Aorta (tissue), 5 donors: ENCODE results near the gene CLIC5. TPM values are rescaled to one million over a fixed set of nuclear protein-coding genes. Genes with fewer than 3 reads are reported as not detected.

Experiments used
- ATAC-seq: fragments of 200-7000 bp; cut with Tn5 transposase; one replicate; pipeline ENCODE4 v1.9.1; 2022; ENCODE audit warnings: moderate library complexity; ENCODE audit not compliant: low FRiP score
- DNase-seq, 2 donors: peaks; one replicate each; pipeline ENCODE4 v3.0.0-alpha.2; 2020
- H3K27ac ChIP-seq, 2 donors: one replicate each; pipeline ENCODE4 v1.5.1; 2013; ENCODE audit warnings: low read length in 2 of 2, mild to moderate bottlenecking in 2 of 2, moderate library complexity in 2 of 2, control low read depth in 1 of 2, inconsistent platforms in 1 of 2, low read depth in 1 of 2
- H3K27me3 ChIP-seq, 2 donors: one replicate each; pipeline ENCODE4 v1.6.1; 2013; ENCODE audit warnings: control low read depth in 1 of 2, low read length in 1 of 2, mild to moderate bottlenecking in 1 of 2, moderate library complexity in 1 of 2; ENCODE audit not compliant: insufficient read depth in 2 of 2, control insufficient read depth in 1 of 2
- H3K36me3 ChIP-seq, 2 donors: one replicate each; pipeline ENCODE4 v1.6.1; 2013; ENCODE audit warnings: control low read depth in 1 of 2, low read length in 1 of 2, mild to moderate bottlenecking in 1 of 2; ENCODE audit not compliant: insufficient read depth in 2 of 2, control insufficient read depth in 1 of 2
- H3K4me1 ChIP-seq, 2 donors: one replicate each; pipeline ENCODE4 v1.6.1; 2013; ENCODE audit warnings: low read length in 2 of 2, control low read depth in 1 of 2, mild to moderate bottlenecking in 1 of 2, moderate library complexity in 1 of 2; ENCODE audit not compliant: insufficient read depth in 2 of 2, control insufficient read depth in 1 of 2
- H3K4me3 ChIP-seq, 2 donors: one replicate each; pipeline ENCODE4 v1.5.1; 2013; ENCODE audit warnings: low read length in 2 of 2, control low read depth in 1 of 2, mild to moderate bottlenecking in 1 of 2
- H3K9me3 ChIP-seq: one replicate; pipeline ENCODE4 v1.6.1; 2013; ENCODE audit warnings: mild to moderate bottlenecking, low read length; ENCODE audit not compliant: control insufficient read depth
- WGBS, 2 donors: extraction: QIAGEN DNeasy Blood & Tissue Kit; methylation state at CpG; one replicate each; pipeline ENCODE4 v1.1.7; 2013; 5-methylcytosine and 5-hydroxymethylcytosine counted together
- intact Hi-C, 2 donors: fragments of 100-400 bp; cut with DNase I; formaldehyde crosslinking; loops; one replicate each; pipeline versions ENCODE4 v1.14.2 to v1.15.0; 2022
- polyA plus RNA-seq, 2 donors: library from polyadenylated mRNA; stranded (reverse); fragments of 200-250 nt; gene quantifications; one replicate each; pipeline ENCODE4 v1.2.3, GENCODE V29; 2013
- total RNA-seq, 2 donors: library from RNA; stranded (reverse); fragmentation: NEBNext Ultra II Directional; extraction: Animal tissue kit (Norgen Biotek cat#: 25700); gene quantifications; one replicate each; pipeline ENCODE4 v1.2.1, GENCODE V29; 2021
- donor health status: healthy with polysubstance abuse.
- donor health status: Bipolar disorder and iron deficiency.
- donor health status: DM: no; HTN: no; CAD: no.
- donor health status: DM: no; HTN: no; CAD: no.
- donor health status: DM: yes; HTN: yes; CAD: no.

Gene CLIC5
- total and polyA plus RNA-seq, 4 donors: 0.10 to 9.2 (median 4.7) TPM

DNA sequence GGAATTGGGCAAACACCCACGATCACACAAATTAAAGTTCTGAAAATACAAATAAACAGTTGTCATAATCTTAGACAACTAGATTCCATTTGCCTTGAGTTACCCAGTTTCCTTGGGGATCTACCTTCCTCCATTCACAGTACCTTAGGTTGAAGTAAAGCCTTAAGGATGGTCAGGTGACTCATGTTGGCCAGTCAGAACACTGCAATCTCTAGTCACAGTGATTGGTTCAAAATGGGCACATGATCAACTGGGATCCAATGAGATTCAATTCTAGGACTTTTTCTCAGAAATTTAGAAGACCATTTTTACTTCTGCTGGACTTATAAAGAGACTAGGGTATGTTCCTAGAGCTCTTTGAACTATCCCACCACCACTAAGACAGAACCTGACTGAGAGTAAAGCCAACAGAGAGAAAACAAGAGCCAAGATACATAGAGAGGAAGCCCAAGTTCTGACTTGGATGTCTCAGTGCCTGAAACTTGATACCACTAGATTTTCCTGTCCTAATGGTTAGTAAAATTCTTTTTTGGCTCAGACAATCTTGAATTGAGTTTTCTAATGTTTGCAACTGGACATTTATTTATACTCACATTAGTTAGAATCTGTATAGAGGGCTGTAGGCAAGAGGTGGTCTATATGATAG is 8.6 kb upstream of the CLIC5 start:
- ATAC-seq (peak; percentile 75), DNase-seq (no peak)
- H3K4me1 ChIP-seq: peaks cover 0 to 2% of the 10 kb centered on the region in 2 donors
- no peak overlapping the region for H3K4me3 ChIP-seq
- H3K27ac ChIP-seq: no peak overlapping the region
- intact Hi-C loops: no loop called here
- no peaks in the 10 kb centered on the region for H3K27me3 ChIP-seq
- no peaks in the 10 kb centered on the region for H3K9me3 ChIP-seq
- no peaks in the 10 kb centered on the region for H3K36me3 ChIP-seq
- WGBS, 2 donors: 71 to 81% methylated on average over 1 of the region's 1 CpG

DNA sequence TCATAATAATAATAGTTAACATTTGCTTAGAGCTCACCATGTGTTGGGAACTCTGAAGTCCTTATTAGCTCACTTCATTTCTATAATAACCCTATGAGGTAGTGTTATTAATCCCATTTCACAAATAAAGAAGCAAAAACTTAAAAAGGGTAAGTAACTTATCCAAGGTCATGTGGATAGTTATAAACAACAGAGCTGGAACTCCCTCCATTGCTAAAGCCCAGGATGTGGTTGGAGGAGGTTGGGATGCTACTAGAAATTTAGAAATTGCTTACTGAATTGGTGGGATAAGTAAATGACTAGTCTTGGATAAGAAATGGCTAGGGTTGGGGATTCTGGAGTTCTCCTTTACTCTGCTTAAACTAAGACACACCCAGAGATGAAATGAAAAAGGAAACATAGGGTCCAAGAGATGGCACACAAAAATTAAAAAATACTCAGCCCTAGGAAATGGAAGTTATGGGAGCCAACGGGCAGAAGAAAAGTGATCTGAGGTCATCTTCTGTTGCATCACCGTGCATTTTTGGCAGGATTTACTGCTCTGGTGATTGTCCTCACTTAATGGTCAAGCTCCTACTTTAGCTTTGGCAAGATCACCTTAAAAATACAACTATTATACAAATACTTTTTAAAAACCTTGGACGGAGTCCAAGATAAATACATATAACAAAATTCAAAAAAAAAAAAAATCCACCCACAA is 7.7 kb upstream of the CLIC5 start:
- Histone ChIP-seq H3K9me3 (no peaks in the 10 kb centered on the region), H3K4me3 (no peak overlapping the region), H3K4me1 (peaks cover 0 to 2% of the 10 kb centered on the region in 2 donors), H3K36me3 (no peaks in the 10 kb centered on the region), H3K27me3 (no peaks in the 10 kb centered on the region), H3K27ac (no peak overlapping the region)
- 37 to 51% methylated on average over 3 of the region's 3 CpGs for WGBS, 2 donors
- intact Hi-C loops: no loop called here
- DNase-seq: no peak
- peak; percentile 90 for ATAC-seq

DNA sequence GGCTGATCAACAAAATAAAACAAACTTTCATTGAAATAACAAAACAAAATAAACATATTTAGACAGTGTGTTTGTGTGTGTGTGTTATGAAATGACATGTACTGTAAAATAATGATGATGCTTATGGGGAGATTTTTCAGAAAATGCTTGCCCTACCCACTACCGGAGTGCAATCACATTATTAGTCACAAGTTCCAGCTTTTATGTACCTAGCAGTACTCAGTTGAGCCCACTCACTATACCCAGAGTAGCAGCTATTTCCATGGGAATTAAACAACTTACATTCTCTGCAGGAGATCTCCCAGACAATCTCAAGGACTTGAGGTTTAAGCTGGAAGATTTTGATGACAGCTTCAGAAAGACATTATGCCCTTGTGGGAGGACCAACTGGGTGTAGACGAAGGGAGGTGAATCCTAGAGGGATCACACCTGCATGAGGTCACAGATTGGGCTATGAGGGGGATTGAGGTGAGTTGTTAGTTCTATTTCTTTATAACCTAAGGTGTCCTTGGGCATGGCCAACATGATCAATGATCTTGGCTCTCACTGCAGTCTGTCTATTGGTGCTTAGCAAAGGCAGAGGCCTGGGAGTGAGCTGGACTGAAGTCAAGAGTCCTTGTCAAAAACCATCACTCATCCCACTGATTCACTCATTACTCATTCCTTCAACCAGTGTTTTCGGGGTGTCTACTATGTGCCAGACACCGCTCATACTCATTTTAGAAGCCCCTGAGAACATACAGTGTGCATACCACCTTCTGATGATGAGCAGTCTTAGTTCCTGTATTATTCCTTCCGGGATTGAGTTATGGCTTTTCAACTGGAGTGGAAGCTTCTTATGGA is 6.7 kb upstream of the CLIC5 start:
- Histone ChIP-seq H3K36me3 (no peaks in the 10 kb centered on the region), H3K4me3 (no peak overlapping the region), H3K27me3 (no peaks in the 10 kb centered on the region), H3K27ac (no peak overlapping the region), H3K9me3 (peaks cover 1% of the 10 kb centered on the region), H3K4me1 (peaks cover 0 to 2% of the 10 kb centered on the region in 2 donors)
- ATAC-seq (no peak), DNase-seq (no peak)
- intact Hi-C loops: no loop called here
- 83 to 89% methylated on average over 5 of the region's 5 CpGs for WGBS, 2 donors

DNA sequence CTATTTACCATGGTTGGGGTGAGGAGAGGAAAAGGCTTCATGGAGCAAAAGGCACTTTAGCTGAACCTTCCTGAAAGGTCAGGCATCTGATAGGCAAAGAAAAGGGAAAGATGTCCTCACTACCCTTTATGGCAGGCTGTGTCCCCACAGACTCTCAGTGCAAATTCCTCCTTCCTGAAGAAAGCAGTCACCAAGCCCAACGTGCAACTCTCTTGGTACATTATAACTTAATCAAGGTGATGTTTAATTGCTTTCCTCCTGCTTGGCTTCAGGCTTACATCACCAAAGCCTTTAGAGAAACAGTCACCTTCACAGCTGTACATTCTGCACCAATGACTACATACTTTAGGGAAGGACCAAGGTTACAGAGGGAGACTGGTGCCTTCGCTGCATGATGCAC is 2.1 kb upstream of the CLIC5 start:
- DNase-seq: no peak
- intact Hi-C loops: no loop called here
- H3K36me3 ChIP-seq: no peaks in the 10 kb centered on the region
- no peak overlapping the region for H3K27ac ChIP-seq
- H3K4me3 ChIP-seq: no peak overlapping the region
- no peak for ATAC-seq
- WGBS, 2 donors: 79 to 84% methylated on average over 2 of the region's 2 CpGs
- H3K9me3 ChIP-seq: peaks cover 1% of the 10 kb centered on the region
- H3K4me1 ChIP-seq: no peaks in the 10 kb centered on the region
- no peaks in the 10 kb centered on the region for H3K27me3 ChIP-seq

DNA sequence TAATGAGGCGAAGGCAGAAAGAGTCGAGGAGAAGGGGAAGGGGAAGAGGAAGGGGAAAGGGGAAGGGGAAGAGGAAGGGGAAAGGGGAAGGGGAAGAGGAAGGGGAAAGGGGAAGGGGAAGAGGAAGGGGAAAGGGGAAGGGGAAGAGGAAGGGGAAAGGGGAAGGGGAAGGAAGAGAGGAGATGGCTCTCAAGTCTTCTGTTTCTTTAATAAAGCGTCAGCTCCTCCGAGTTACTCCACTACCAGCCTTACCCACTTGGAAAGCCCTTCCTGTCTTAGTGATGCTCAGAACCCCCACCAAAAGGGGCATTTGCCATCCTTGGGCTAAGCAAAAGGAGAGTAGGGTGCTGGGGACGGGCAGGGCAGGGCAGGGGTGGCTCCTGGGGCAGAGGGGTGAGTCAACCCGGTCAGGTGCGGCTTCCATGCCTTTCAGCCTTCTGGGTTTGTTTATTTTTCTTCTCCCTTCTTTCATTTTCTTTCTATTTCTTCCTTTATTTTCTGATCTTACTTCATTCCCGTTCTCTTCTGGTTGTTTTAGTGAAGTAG is 476 bp upstream of the CLIC5 start:
- intact Hi-C loops: no loop called here
- peak overlapping the region in 1 of 2 donors; percentile 1 for H3K4me3 ChIP-seq
- no peaks in the 10 kb centered on the region for H3K4me1 ChIP-seq
- DNase-seq: no peak
- no peaks in the 10 kb centered on the region for H3K27me3 ChIP-seq
- 34 to 47% methylated on average over 8 of the region's 8 CpGs for WGBS, 2 donors
- H3K9me3 ChIP-seq: peaks cover 1% of the 10 kb centered on the region
- ATAC-seq: no peak
- H3K36me3 ChIP-seq: no peaks in the 10 kb centered on the region
- H3K27ac ChIP-seq: no peak overlapping the region

GRCh38 chr6:46014511-46015118 is 1.0 kb downstream of the CLIC5 start:
- DNase-seq (no peak), ATAC-seq (no peak)
- H3K4me3 ChIP-seq: peak overlapping the region in 1 of 2 donors; percentile 1
- peaks cover 1% of the 10 kb centered on the region for H3K9me3 ChIP-seq
- no peaks in the 10 kb centered on the region for H3K4me1 ChIP-seq
- 8 to 10% methylated on average over 21 of the region's 21 CpGs for WGBS, 2 donors
- intact Hi-C loops: no loop called here
- H3K36me3 ChIP-seq: no peaks in the 10 kb centered on the region
- H3K27ac ChIP-seq: no peak overlapping the region
- H3K27me3 ChIP-seq: no peaks in the 10 kb centered on the region

- 92 to 94% methylated on average over 2 of the region's 2 CpGs for WGBS, 2 donors
- H3K36me3 ChIP-seq: no peaks in the 10 kb centered on the region
- H3K27ac ChIP-seq: no peak overlapping the region
- intact Hi-C loops: no loop called here
- H3K4me1 ChIP-seq: no peaks in the 10 kb centered on the region
- no peak for ATAC-seq
- DNase-seq: no peak
- H3K9me3 ChIP-seq: peaks cover 1% of the 10 kb centered on the region
- H3K27me3 ChIP-seq: no peaks in the 10 kb centered on the region
- H3K4me3 ChIP-seq: no peak overlapping the region
Observed at GRCh38 chr6:46014046-46014445, 1.6 kb downstream of the CLIC5 start.

GRCh38 chr6:46013639-46014038 is 2.0 kb downstream of the CLIC5 start:
- Histone ChIP-seq H3K36me3 (no peaks in the 10 kb centered on the region), H3K4me3 (no peak overlapping the region), H3K4me1 (no peaks in the 10 kb centered on the region), H3K27me3 (no peaks in the 10 kb centered on the region), H3K27ac (no peak overlapping the region), H3K9me3 (peaks cover 1% of the 10 kb centered on the region)
- ATAC-seq: no peak
- WGBS, 2 donors: 91 to 92% methylated on average over 4 of the region's 4 CpGs
- intact Hi-C loops: no loop called here
- no peak for DNase-seq
